SU-DHL-6 (cell line): ENCODE data around the gene SLC8A2.

Source experiments
- H2AFZ ChIP-seq: fragments of 200-600 bp; sonication (generic); 2 replicates; pipeline ENCODE4 v1.6.1; 2014; ENCODE audit warnings: low read depth, mild to moderate bottlenecking, moderate library complexity, mixed read lengths, antibody characterized with exemption, low read length; ENCODE audit not compliant: severe bottlenecking
- H3F3A ChIP-seq: fragments of 200-600 bp; shearing (Covaris generic); 2 replicates; pipeline ENCODE4 v1.6.0; 2016; ENCODE audit warnings: antibody characterized with exemption, mild to moderate bottlenecking; ENCODE audit not compliant: insufficient read depth
- H3K27ac ChIP-seq: fragments of 200-600 bp; sonication (generic); 2 replicates; pipeline ENCODE4 v1.5.1; 2016; ENCODE audit warnings: low read depth, mild to moderate bottlenecking, low read length, moderate library complexity, mixed read lengths
- H3K27me3 ChIP-seq: fragments of 200-600 bp; sonication (generic), shearing (Covaris generic); 2 replicates; pipeline ENCODE4 v1.6.0; 2014; ENCODE audit warnings: mild to moderate bottlenecking, low read length
- H3K36me3 ChIP-seq: fragments of 200-600 bp; sonication (generic); 2 replicates; pipeline ENCODE4 v1.6.1; 2014; ENCODE audit warnings: mild to moderate bottlenecking, low read length, mixed read lengths
- H3K4me2 ChIP-seq: fragments of 300-600, 200-600 bp; shearing (Covaris generic), sonication (generic); 2 replicates; pipeline ENCODE4 v1.6.0; 2014; ENCODE audit warnings: low read length, low read depth, mild to moderate bottlenecking; ENCODE audit not compliant: poor library complexity, severe bottlenecking
- H3K4me3 ChIP-seq: fragments of 200-600 bp; sonication (generic); 2 replicates; pipeline ENCODE4 v1.5.1; 2014; ENCODE audit warnings: antibody characterized with exemption, low read length, mild to moderate bottlenecking, mixed read lengths; ENCODE audit not compliant: insufficient read depth, poor library complexity, severe bottlenecking
- H3K79me2 ChIP-seq: fragments of 200-600 bp; sonication (generic); 2 replicates; pipeline ENCODE4 v1.6.1; 2014; ENCODE audit warnings: mild to moderate bottlenecking, low read length, moderate library complexity; ENCODE audit not compliant: insufficient read depth
- H3K9ac ChIP-seq: fragments of 200-600 bp; sonication (generic); 2 replicates; pipeline ENCODE4 v1.7.0; 2014; ENCODE audit warnings: mild to moderate bottlenecking, low read length
- H3K9me2 ChIP-seq: fragments of 200-600 bp; sonication (generic); replicated peaks from 2 replicates; pipeline ENCODE4 v1.6.1; 2014; ENCODE audit warnings: low read length; ENCODE audit not compliant: insufficient read depth
- H3K9me3 ChIP-seq: fragments of 200-600 bp; sonication (generic); 2 replicates; pipeline ENCODE4 v1.6.1; 2014; ENCODE audit warnings: low read length, mixed read lengths; ENCODE audit not compliant: insufficient read depth
- H4K20me1 ChIP-seq: fragments of 200-600 bp; sonication (generic); 2 replicates; pipeline ENCODE4 v1.6.1; 2014; ENCODE audit warnings: low read depth, mild to moderate bottlenecking, antibody characterized with exemption, low read length, moderate library complexity, mixed read lengths
- EZH2phosphoT487 ChIP-seq: fragments of 200-600 bp; sonication (generic), shearing (Covaris generic); conservative IDR thresholded peaks from 2 replicates; pipeline ENCODE4 v1.6.1; 2018; ENCODE audit warnings: mild to moderate bottlenecking, antibody characterized with exemption, low read length, moderate library complexity, mixed read lengths
- TF ChIP-seq, protein P1 (sequence below): fragments of 200-600 bp; sonication (generic); IDR thresholded peaks from one replicate; pipeline ENCODE4 v1.5.1; 2017; ENCODE audit warnings: antibody characterized with exemption, mild to moderate bottlenecking, low read length, moderate library complexity; ENCODE audit not compliant: insufficient read depth, poor library complexity, severe bottlenecking

SLC8A2 gene

GRCh38 chr19:47421844-47422395, 49.8 kb downstream of the SLC8A2 start:
- H3K4me2 ChIP-seq: no peak overlapping the region
- no peak overlapping the region for H3K27ac ChIP-seq
- no peak overlapping the region for H3K9ac ChIP-seq
- TF ChIP-seq EZH2phosphoT487: no peak
- TF ChIP-seq, protein P1, sequence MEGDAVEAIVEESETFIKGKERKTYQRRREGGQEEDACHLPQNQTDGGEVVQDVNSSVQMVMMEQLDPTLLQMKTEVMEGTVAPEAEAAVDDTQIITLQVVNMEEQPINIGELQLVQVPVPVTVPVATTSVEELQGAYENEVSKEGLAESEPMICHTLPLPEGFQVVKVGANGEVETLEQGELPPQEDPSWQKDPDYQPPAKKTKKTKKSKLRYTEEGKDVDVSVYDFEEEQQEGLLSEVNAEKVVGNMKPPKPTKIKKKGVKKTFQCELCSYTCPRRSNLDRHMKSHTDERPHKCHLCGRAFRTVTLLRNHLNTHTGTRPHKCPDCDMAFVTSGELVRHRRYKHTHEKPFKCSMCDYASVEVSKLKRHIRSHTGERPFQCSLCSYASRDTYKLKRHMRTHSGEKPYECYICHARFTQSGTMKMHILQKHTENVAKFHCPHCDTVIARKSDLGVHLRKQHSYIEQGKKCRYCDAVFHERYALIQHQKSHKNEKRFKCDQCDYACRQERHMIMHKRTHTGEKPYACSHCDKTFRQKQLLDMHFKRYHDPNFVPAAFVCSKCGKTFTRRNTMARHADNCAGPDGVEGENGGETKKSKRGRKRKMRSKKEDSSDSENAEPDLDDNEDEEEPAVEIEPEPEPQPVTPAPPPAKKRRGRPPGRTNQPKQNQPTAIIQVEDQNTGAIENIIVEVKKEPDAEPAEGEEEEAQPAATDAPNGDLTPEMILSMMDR: no peak
- no peaks in the 10 kb centered on the region for H3K9me2 ChIP-seq
- no peak overlapping the region for H3K4me3 ChIP-seq
- H3K36me3 ChIP-seq: no peaks in the 10 kb centered on the region
- no peak overlapping the region for H2AFZ ChIP-seq
- no peaks in the 10 kb centered on the region for H3K9me3 ChIP-seq
- H3K79me2 ChIP-seq: no peaks in the 10 kb centered on the region
- 0 out of 2 replicates have a peak, but pooled peaks cover 3% of the 10 kb centered on the region for H3K27me3 ChIP-seq
- no peaks in the 10 kb centered on the region for H4K20me1 ChIP-seq
- H3F3A ChIP-seq: 0 out of 2 replicates have a peak, but pooled peaks cover 4% of the 10 kb centered on the region

GRCh38 chr19:47421244-47421786, 50.4 kb downstream of the SLC8A2 start:
- Histone ChIP-seq H3K27ac (no peak overlapping the region), H3K9me3 (no peaks in the 10 kb centered on the region), H2AFZ (no peak overlapping the region), H3K27me3 (0 out of 2 replicates have a peak, but pooled peaks cover 3% of the 10 kb centered on the region), H3K36me3 (no peaks in the 10 kb centered on the region), H3K4me3 (no peak overlapping the region), H3F3A (0 out of 2 replicates have a peak, but pooled peaks cover 4% of the 10 kb centered on the region), H3K4me2 (no peak overlapping the region), H3K79me2 (no peaks in the 10 kb centered on the region), H4K20me1 (no peaks in the 10 kb centered on the region), H3K9ac (no peak overlapping the region), H3K9me2 (no peaks in the 10 kb centered on the region)
- no peak for TF ChIP-seq EZH2phosphoT487

DNA sequence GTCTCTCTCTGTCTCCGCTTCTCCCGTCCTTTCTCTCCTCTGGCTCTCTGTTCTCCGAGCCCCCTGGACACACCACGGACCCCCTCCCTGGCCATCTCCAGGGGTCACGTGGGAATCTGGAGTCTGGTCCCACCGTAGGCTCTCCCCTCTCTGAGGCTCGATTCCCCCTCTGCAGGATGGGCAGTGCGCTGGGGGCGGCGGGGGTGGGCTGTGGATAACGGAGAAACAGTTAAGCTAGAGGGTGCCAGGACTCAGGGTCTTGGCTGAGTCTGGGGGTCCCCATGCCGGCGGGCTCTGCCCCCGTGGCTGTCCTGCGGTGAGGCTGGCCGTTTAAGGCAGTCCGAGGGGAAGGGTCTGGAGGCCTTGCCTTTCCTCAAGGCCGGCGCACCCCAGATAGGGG, 51.9 kb downstream of the SLC8A2 start:
- no peak for TF ChIP-seq EZH2phosphoT487
- TF ChIP-seq, protein P1: no peak
- H3F3A ChIP-seq: 0 out of 2 replicates have a peak, but pooled peaks cover 4% of the 10 kb centered on the region
- H3K4me2 ChIP-seq: no peak overlapping the region
- H2AFZ ChIP-seq: no peak overlapping the region
- H3K9ac ChIP-seq: no peak overlapping the region
- H4K20me1 ChIP-seq: no peaks in the 10 kb centered on the region
- H3K9me3 ChIP-seq: no peaks in the 10 kb centered on the region
- H3K4me3 ChIP-seq: no peak overlapping the region
- H3K27ac ChIP-seq: no peak overlapping the region
- no peaks in the 10 kb centered on the region for H3K79me2 ChIP-seq
- H3K9me2 ChIP-seq: no peaks in the 10 kb centered on the region
- 0 out of 2 replicates have a peak, but pooled peaks cover 3% of the 10 kb centered on the region for H3K27me3 ChIP-seq
- no peaks in the 10 kb centered on the region for H3K36me3 ChIP-seq
